T-helper 2 cell treated with Interferon-gamma antibody and Interleukin-4, amounts not matched to agents 100 ng/mL and 5 ng/mL, for 36 hours (primary cell): ENCODE measurements around the gene TENM3. TPM values are rescaled to one million over a fixed set of nuclear protein-coding genes. Genes with fewer than 3 reads are reported as not detected.

Experiments used
- intact Hi-C: fragments of 100-400 bp; cut with micrococcal nuclease; formaldehyde crosslinking; loops from one replicate; pipeline ENCODE4 v1.15.1; 2023
- total RNA-seq: library from RNA; stranded (reverse); gene quantifications from 2 replicates; pipeline ENCODE4 v1.2.3, GENCODE V29; 2022

Gene TENM3
- total RNA-seq, 1 donor from 2014 or later, result not detected

- intact Hi-C loops, result no loop called here
These were observed 310.5 kb downstream of the TENM3 start for GRCh38 chr4:182553653-182554052.

GRCh38 chr4:182554736-182555135, 311.5 kb downstream of the TENM3 start:
- intact Hi-C loops, result no loop called here

GRCh38 chr4:182555997-182556418, 312.8 kb downstream of the TENM3 start:
- intact Hi-C loops, result no loop called here

DNA sequence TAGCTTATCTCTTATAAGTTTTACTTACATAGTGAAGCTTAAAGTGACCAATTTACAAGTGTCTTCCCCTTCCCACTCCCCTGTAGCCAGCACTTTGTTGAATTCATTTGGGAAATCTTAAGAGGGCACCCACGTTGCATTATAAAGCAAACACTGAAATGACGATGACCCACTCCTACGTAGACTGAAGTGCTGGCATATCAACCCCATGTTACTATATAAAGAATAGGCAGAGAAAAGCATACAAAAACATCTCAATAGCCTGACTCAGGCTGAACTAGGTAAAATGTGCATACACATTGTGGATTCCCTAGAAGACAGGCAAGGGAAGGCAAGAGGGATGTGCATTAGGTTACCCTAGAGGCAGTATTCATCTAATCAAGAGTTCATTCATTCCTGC, 313.4 kb downstream of the TENM3 start:
- intact Hi-C loops, result no loop called here

- intact Hi-C loops, result no loop called here
These were observed 317.2 kb downstream of the TENM3 start for GRCh38 chr4:182560358-182560757.

DNA sequence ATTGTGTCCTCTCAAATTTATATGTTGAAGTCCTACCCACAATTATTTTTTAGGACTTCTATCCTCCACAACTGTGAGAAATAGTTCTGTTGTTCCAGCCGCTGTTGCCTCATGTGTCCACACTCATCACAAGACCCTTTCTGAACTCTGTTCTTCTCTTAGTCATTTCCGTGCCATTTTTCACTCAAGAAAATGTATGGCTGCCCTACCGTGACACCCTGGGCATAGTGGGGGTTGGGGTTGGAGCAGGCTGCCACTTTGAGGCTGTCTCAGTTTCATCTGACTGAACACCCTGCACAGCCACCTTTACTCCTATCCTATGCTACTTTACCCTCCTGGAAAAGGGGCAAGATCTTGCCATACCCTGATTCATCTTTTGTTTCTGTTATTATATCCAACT, 319.1 kb downstream of the TENM3 start:
- intact Hi-C loops, result no loop called here

GRCh38 chr4:182564724-182565369, 321.6 kb downstream of the TENM3 start:
- intact Hi-C loops, result no loop called here

GRCh38 chr4:182567119-182567518, 323.9 kb downstream of the TENM3 start:
- intact Hi-C loops, result no loop called here

DNA sequence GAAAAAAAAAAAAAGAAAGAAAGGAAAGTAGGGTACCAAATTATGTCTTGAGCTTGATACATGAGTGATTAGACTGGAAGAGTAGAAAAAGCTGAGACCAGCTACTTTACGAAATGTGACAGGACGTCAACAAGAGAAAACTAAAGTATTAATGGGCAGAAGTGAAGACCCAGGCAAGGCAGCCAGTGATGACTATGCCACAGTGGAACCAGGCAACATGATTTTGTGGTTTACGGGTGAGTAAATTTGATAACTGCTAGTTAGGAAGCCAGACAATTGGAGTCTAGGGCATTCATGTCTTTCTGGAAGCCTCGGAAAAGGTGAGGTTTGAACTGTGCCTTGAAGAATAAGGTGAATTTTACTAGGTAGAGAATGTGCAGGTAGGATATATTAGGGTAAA, 326.4 kb downstream of the TENM3 start:
- intact Hi-C loops, result no loop called here

- intact Hi-C loops, result no loop called here
These were observed 331.5 kb downstream of the TENM3 start for GRCh38 chr4:182574706-182575105.

DNA sequence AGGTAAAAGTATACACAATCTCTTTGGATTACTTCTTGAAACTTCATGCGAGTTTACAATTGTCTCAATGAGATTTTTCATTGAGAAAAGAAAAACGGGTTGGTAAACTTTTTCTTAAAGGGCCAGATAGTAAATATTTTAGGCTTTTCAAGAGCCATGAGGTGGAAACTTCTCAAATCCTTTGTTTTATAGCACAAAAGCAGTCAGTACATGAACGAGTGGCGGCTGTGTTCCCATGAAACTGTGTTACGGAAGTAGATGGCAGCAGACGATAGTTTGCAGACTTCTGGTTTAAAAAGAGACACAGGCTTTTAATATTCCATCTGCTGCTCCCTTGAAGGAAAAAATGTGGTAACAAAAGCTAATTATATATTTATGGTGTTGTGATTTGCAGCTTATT, 332.0 kb downstream of the TENM3 start:
- intact Hi-C loops, result no loop called here

GRCh38 chr4:182576601-182577289, 333.5 kb downstream of the TENM3 start:
- intact Hi-C loops, result no loop called here

GRCh38 chr4:182577411-182577810, 334.2 kb downstream of the TENM3 start:
- intact Hi-C loops, result no loop called here

DNA sequence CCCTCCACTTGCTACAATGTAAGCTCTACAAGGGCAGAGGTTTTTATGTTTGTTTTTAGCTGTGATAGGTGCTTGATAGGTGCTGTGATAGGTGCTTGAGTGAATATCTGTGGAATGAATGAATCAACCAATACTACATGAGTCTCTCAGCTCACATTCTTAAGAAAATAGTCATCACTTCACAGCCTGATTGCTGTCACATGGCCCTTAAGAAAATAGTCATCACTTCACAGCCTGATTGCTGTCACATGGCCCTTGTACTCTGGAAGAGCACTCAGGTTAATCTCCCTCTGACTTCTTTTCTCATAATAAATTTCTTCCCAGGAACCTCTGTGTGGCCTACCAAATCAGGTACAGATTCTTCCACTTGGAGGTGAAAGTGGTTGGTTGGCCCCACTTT, 335.2 kb downstream of the TENM3 start:
- intact Hi-C loops, result no loop called here

GRCh38 chr4:182582245-182582644, 339.0 kb downstream of the TENM3 start:
- intact Hi-C loops, result no loop called here

GRCh38 chr4:182583703-182584415, 340.7 kb downstream of the TENM3 start:
- intact Hi-C loops, result no loop called here

- intact Hi-C loops, result no loop called here
These were observed 342.1 kb downstream of the TENM3 start for GRCh38 chr4:182585321-182585720.

DNA sequence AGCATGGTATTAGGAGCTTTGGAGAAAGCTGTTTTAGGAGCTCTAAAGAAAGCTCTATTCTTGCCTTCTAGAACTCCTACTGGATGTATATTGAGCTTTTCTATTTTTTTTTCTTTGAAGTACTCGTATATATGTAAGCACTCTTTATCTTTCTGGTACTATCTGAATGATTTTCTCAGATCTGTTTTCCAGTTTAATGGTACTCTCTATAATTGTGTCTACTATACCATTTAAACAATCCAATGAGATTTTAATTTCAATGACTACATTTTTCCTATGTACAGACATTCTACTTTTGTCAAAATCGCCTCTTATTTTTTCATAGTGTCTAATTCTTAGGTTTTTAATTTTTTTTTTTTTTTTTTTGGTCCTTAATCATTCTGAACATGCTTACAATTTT, 345.9 kb downstream of the TENM3 start:
- intact Hi-C loops, result no loop called here

DNA sequence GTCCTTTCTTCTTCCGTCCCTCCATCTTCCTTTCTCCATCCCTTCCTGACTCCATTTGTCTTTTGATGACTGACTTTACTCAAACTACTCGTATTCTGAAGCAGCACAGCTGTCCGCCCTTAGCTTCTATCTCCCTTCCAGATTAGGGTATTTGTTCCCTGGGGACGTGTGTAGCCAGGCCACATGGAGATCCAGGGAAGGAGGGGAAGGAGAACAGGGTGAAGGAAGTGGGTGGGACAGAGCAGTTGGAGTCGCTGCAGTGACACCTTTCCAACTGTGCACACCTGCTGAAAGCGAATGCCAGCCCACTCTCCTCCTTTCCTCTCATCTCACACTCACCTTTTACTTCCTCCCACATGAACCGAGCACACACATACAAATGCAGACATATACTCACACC, 350.2 kb downstream of the TENM3 start:
- intact Hi-C loops, result no loop called here

- intact Hi-C loops, result no loop called here
These were observed 350.7 kb downstream of the TENM3 start for GRCh38 chr4:182593864-182594263.

DNA sequence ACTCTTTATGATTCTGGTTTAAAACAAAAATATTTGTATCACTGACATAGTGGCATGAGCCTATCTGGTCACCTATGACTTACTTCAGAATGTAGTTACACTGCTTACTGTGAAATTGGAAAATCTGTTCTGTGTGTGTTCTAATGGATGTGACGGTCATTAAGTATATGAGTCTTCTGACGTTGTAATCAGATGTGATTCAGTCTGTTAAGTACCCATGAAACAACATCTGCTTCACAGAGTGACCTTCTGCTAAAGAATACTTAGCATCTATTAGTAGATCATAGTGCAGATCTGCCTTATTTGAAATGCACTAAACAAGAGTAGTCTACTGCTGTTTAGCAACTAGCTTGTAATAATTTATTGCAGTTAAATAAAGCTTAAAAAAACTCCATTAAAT, 356.9 kb downstream of the TENM3 start:
- intact Hi-C loops, result no loop called here

DNA sequence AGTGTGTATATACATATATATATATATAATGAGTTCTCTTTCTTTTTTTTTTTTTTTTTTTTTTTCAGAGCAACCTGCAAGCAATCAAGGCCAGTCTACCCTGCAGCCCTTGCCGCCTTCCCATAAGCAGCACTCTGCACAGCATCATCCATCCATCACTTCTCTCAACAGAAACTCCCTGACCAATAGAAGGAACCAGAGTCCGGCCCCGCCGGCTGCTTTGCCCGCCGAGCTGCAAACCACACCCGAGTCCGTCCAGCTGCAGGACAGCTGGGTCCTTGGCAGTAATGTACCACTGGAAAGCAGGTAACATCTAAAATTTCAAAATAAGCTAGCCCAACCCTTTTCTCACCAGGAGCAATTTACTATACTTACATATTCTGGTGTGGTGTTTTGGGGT, 357.7 kb downstream of the TENM3 start:
- intact Hi-C loops, result no loop called here
